HepG2 (cell line): Measurements from ENCODE around the gene NT5DC2. TPM values are rescaled to one million over a fixed set of nuclear protein-coding genes. Genes with fewer than 3 reads are reported as not detected.
A peak's percentile ranks its signal among the peaks of the same experiment; 100 is the strongest.

ENCODE experiments used
- ATAC-seq: fragments of 200-7000 bp; cut with Tn5 transposase; 3 replicates; pipeline ENCODE4 v1.9.1; 2020; ENCODE audit warnings: mild to moderate bottlenecking, moderate library complexity
- BruUV-seq: library from RNA; stranded (reverse); fragments of 400-500 nt; replicated peaks from 2 replicates; lab custom pipeline; 2021; lab: Mats Ljungman, UMichigan
- CTCF ChIA-PET: fragments of 300-600 bp; formaldehyde crosslinking; extraction: SDS; loops from one replicate; lab custom pipeline; 2021; ENCODE audit warnings: low total read pairs, inconsistent platforms, low intra/inter-chr PET ratio; lab: Yijun Ruan, JAX
- POLR2A ChIA-PET: fragments of 350-600 bp; sonication (Branson Sonifier 250); formaldehyde crosslinking; loops from one replicate; lab custom pipeline; 2020; ENCODE audit warnings: antibody characterized with exemption, inconsistent platforms; lab: Yijun Ruan, JAX
- DNase-seq: peaks from one replicate; pipeline ENCODE4 v3.0.0-alpha.2; 2015; ENCODE audit warnings: low spot score
- FAIRE-seq: peaks from 3 replicates; lab custom pipeline; 2011; peaks lifted over from hg19 to GRCh38; lab: Jason Lieb, UNC
- H2AFZ ChIP-seq: one replicate; pipeline ENCODE4 v1.6.1; 2011; ENCODE audit warnings: low read length, inconsistent platforms
- H3K27ac ChIP-seq: fragments of 300-600 bp; 3 replicates; pipeline ENCODE4 v1.8.0; 2011; ENCODE audit warnings: mixed run types, mild to moderate bottlenecking, mixed read lengths, low read length, inconsistent platforms; ENCODE audit not compliant: insufficient read depth; ENCODE audit errors: extremely low read length
- H3K27me3 ChIP-seq, 2 experiments: fragments of 200-600 bp in 1 of 2; 2 replicates in 1 of 2; 3 replicates in 1 of 2; pipeline versions ENCODE4 v1.6.0 to v1.8.0; 2011; ENCODE audit warnings: low read length in 2 of 2, mild to moderate bottlenecking in 2 of 2, moderate library complexity in 2 of 2, inconsistent platforms in 1 of 2; ENCODE audit not compliant: insufficient read depth in 2 of 2, control insufficient read depth in 1 of 2
- H3K36me3 ChIP-seq, 2 experiments: fragments of 200-600 bp in 1 of 2; replicated peaks in 1 of 2; 2 replicates in 1 of 2; 3 replicates in 1 of 2; pipeline versions ENCODE4 v1.5.1 to v1.8.0; 2011; ENCODE audit warnings: low read length in 2 of 2, inconsistent platforms in 1 of 2; ENCODE audit not compliant: insufficient read depth in 2 of 2, control insufficient read depth in 1 of 2
- H3K4me1 ChIP-seq: 2 replicates; pipeline ENCODE4 v1.5.1; 2012; ENCODE audit warnings: low read length, inconsistent platforms; ENCODE audit not compliant: insufficient read depth
- H3K4me2 ChIP-seq: 2 replicates; pipeline ENCODE4 v1.6.0; 2011; ENCODE audit warnings: low read depth, low read length, inconsistent platforms
- H3K4me3 ChIP-seq, 3 experiments: fragments of 200-600 bp in 1 of 3; sonication (generic), shearing (Covaris generic) in 1 of 3; replicated peaks in 1 of 3; 2 replicates each; pipeline ENCODE4 v1.5.1; 2011 to 2016; ENCODE audit warnings: low read length in 3 of 3, inconsistent platforms in 2 of 3, low read depth in 2 of 3, mild to moderate bottlenecking in 2 of 3, control low read depth in 1 of 3, mixed read lengths in 1 of 3; ENCODE audit not compliant: insufficient read depth in 1 of 3
- H3K79me2 ChIP-seq: one replicate; pipeline ENCODE4 v1.6.1; 2011; ENCODE audit warnings: low read length, inconsistent platforms; ENCODE audit not compliant: insufficient read depth
- H3K9ac ChIP-seq: 2 replicates; pipeline ENCODE4 v1.6.0; 2011; ENCODE audit warnings: mild to moderate bottlenecking, low read depth, low read length, inconsistent platforms; ENCODE audit not compliant: insufficient read depth
- H3K9me3 ChIP-seq: 2 replicates; pipeline ENCODE4 v1.5.1; 2012; ENCODE audit warnings: mild to moderate bottlenecking, low read length
- H4K20me1 ChIP-seq: 2 replicates; pipeline ENCODE4 v1.6.0; 2011; ENCODE audit warnings: inconsistent platforms, mild to moderate bottlenecking, low read length, moderate library complexity; ENCODE audit not compliant: insufficient read depth
- FOXO1 ChIP-seq: sonication (generic); formaldehyde crosslinking; IDR thresholded peaks from 2 replicates; pipeline ENCODE4 v1.4.0; 2020; ENCODE audit warnings: missing genetic modification reagents
- GTF2F1 ChIP-seq: fragments of 150-350 bp; IDR thresholded peaks from 2 replicates; pipeline ENCODE4 v1.6.1; 2014; ENCODE audit warnings: low read length
- JUND ChIP-seq: sonication (generic); formaldehyde crosslinking; IDR thresholded peaks from 2 replicates; pipeline ENCODE4 v1.8.0; 2022; ENCODE audit warnings: mild to moderate bottlenecking, missing genetic modification reagents
- POLR2AphosphoS5 ChIP-seq: IDR thresholded peaks from 2 replicates; pipeline ENCODE4 v1.6.1; 2012; ENCODE audit warnings: low read depth, low read length
- RBM22 ChIP-seq: fragments of 200-400 bp; formaldehyde crosslinking; optimal IDR thresholded peaks from 2 replicates; pipeline ENCODE3; 2017; ENCODE audit warnings: mild to moderate bottlenecking, low read length, moderate library complexity
- SNRNP70 ChIP-seq: fragments of 200-400 bp; formaldehyde crosslinking; IDR thresholded peaks from 2 replicates; pipeline ENCODE4 v1.6.1; 2017; ENCODE audit warnings: mild to moderate bottlenecking, low read depth, low read length, moderate library complexity
- TRIM22 ChIP-seq: fragments of 450-650 bp; IDR thresholded peaks from 2 replicates; pipeline ENCODE4 v1.6.1; 2017
- ZFAT ChIP-seq: sonication (generic); formaldehyde crosslinking; conservative IDR thresholded peaks from 2 replicates; pipeline ENCODE4 v1.8.1; 2023; ENCODE audit warnings: missing genetic modification reagents, inconsistent platforms
- ZNF333 ChIP-seq: sonication (generic); formaldehyde crosslinking; IDR thresholded peaks from 2 replicates; pipeline ENCODE4 v1.4.0; 2020; ENCODE audit warnings: mild to moderate bottlenecking, missing genetic modification reagents, borderline replicate concordance
- WGBS: methylation state at CpG from one replicate; pipeline ENCODE4 v1.1.6; 2017; ENCODE audit warnings: low lambda C conversion rate; 5-methylcytosine and 5-hydroxymethylcytosine counted together
- in situ Hi-C: cut with HindIII; loops from 2 replicates; pipeline ENCODE4 v1.10.0; 2017; ENCODE audit warnings: low pct_unique_long_range_greater_than_20kb; ENCODE audit not compliant: extremely low pct_ligation_motif_present
- intact Hi-C: fragments of 100-400 bp; cut with micrococcal nuclease; formaldehyde crosslinking; loops from one replicate; pipeline ENCODE4 v1.10.0; 2022; ENCODE audit not compliant: unreplicated experiment
- polyA plus RNA-seq, 8 experiments: library from polyadenylated mRNA; depleted of rRNA in 3 of 8; stranded (reverse) in 7 of 8; unstranded in 1 of 8; fragments of >200 nt; fragmentation: Illumina TruSeq in 4 of 8; extraction: Trizol in 4 of 8; gene quantifications; 2 replicates each; pipeline versions ENCODE4 v1.2.1 to v1.2.3, GENCODE V29; 2011 to 2016; ENCODE audit warnings: low read depth in 4 of 8, missing spikeins in 1 of 8, mixed read lengths in 1 of 8; ENCODE audit not compliant: insufficient read depth in 1 of 8
- total RNA-seq, 5 experiments: library from RNA; depleted of rRNA; stranded (reverse); fragments of >200 nt; fragmentation: Illumina TruSeq; extraction: Trizol; gene quantifications; 2 replicates each; pipeline ENCODE4 v1.2.3, GENCODE V29; 2016; ENCODE audit warnings: low read depth in 1 of 5
- TF ChIP-seq, protein P1 (sequence below): sonication (generic); formaldehyde crosslinking; IDR thresholded peaks from 2 replicates; pipeline ENCODE4 v1.5.0; 2020; ENCODE audit warnings: missing genetic modification reagents

The NT5DC2 gene
- total and polyA plus RNA-seq, 2 of the 13 experiments (the other 11 are each of a cell fraction or from before 2014, with no cell fraction given): 131 to 240 TPM

- TF ChIP-seq TRIM22 (no peak), GTF2F1 (no peak), FOXO1 (no peak), JUND (CRISPR knock-in tag) (0 out of 2 replicates have a peak, but pooled peaks have one; percentile 15), RBM22 (peak; percentile 29), ZFAT (no peak), ZNF333 (no peak)
- TF ChIP-seq, protein P1, sequence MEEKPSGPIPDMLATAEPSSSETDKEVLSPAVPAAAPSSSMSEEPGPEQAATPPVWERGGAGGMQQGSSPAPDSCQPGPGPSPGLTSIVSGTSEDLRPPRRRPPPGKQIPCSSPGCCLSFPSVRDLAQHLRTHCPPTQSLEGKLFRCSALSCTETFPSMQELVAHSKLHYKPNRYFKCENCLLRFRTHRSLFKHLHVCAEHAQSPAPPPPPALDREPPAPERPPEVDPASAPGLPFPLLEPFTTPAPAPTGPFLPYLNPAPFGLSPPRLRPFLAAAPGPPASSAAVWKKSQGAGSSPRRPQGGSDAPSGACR (CRISPR knock-in tag): no peak
- TF ChIP-seq, all 625 proteins: peak for 12
Measured at GRCh38 chr3:52531860-52532516, 1.7 kb downstream of the NT5DC2 start (continued).

GRCh38 chr3:52530918-52531826 is 2.5 kb downstream of the NT5DC2 start:
- Histone ChIP-seq H3K27me3 (no peaks in the 10 kb centered on the region), H3K4me1 (peaks cover 57% of the 10 kb centered on the region), H3K9me3 (no peaks in the 10 kb centered on the region), H3K36me3 (peaks cover 15 to 29% of the 10 kb centered on the region in 2 experiments), H3K79me2 (peaks cover 43% of the 10 kb centered on the region), H4K20me1 (0 out of 2 replicates have a peak, but pooled peaks cover 5% of the 10 kb centered on the region), H3K9ac (peak overlapping the region; percentile 85), H3K27ac (peak overlapping the region; percentile 66), H3K4me2 (peak overlapping the region; percentile 90), H3K4me3 (peak overlapping the region in 1 of 3 experiments; percentile 89; a peak in 3 of 6 replicates), H2AFZ (no peak overlapping the region)
- ATAC-seq (no peak), FAIRE-seq (no peak), DNase-seq (no peak)
- 0 out of 2 replicates have a peak, but pooled peaks have one; percentile 6 for TF ChIP-seq POLR2AphosphoS5
- no peak for TF ChIP-seq SNRNP70
- intact Hi-C loops: loop anchor here (5.0 kb wide), 1 partner anchor 59 kb away; no protein-coding TSS in a partner anchor
- ChIA-PET CTCF (no interaction called here), POLR2A (interaction anchor here (1.4 to 1.5 kb wide), 2 partner anchors 12 to 35 kb away, joined by 5 read pairs; partner anchors contain the start of gene STAB1)
- WGBS: 77% methylated on average over 4 of the region's 10 CpGs
- in situ Hi-C loops: no loop called here
- BruUV-seq: no TSS peak
